Spleen (tissue), 11 donors: ENCODE data around the gene CNTNAP1. TPM values are rescaled to one million over a fixed set of nuclear protein-coding genes. Genes with fewer than 3 reads are reported as not detected.
A peak's percentile ranks its signal among the peaks of the same experiment; 100 is the strongest.
"Not testable (repeated sequence)": the region's sequence is repeated elsewhere in the genome, so short reads cannot be mapped to it uniquely, and the experiment has no call there.

Experiments
- DNase-seq: peaks from one replicate; pipeline ENCODE4 v3.0.0-alpha.2; 2020
- H3K27ac ChIP-seq, 8 donors: fragments of 200-600 bp; sonication (generic) in 7 of 8; 1 replicate in 4 of 8; 2 replicates in 4 of 8; pipeline versions ENCODE4 v1.5.0 to v1.8.0; 2016 to 2021; ENCODE audit warnings: inconsistent platforms in 4 of 8, mild to moderate bottlenecking in 4 of 8, moderate library complexity in 1 of 8
- H3K27me3 ChIP-seq, 7 donors: fragments of 200-600 bp; sonication (generic) in 6 of 7; replicated peaks in 1 of 7; 1 replicate in 4 of 7; 2 replicates in 3 of 7; pipeline versions ENCODE4 v1.5.0 to v1.8.0; 2016 to 2021; ENCODE audit warnings: inconsistent platforms in 3 of 7, mild to moderate bottlenecking in 1 of 7
- H3K36me3 ChIP-seq, 6 donors: fragments of 200-600 bp; sonication (generic) in 5 of 6; 1 replicate in 4 of 6; 2 replicates in 2 of 6; pipeline versions ENCODE4 v1.5.0 to v1.8.0; 2016 to 2021; ENCODE audit warnings: inconsistent platforms in 2 of 6
- H3K4me1 ChIP-seq, 6 donors: fragments of 200-600 bp; sonication (generic) in 5 of 6; 1 replicate in 3 of 6; 2 replicates in 3 of 6; pipeline versions ENCODE4 v1.5.0 to v1.8.0; 2016 to 2021; ENCODE audit warnings: inconsistent platforms in 3 of 6
- H3K4me3 ChIP-seq, 8 donors: fragments of 200-600 bp; sonication (generic) in 7 of 8; 1 replicate in 4 of 8; 2 replicates in 4 of 8; pipeline versions ENCODE4 v1.5.0 to v1.8.0; 2016 to 2021; ENCODE audit warnings: inconsistent platforms in 4 of 8, mild to moderate bottlenecking in 4 of 8, moderate library complexity in 2 of 8
- H3K9me3 ChIP-seq, 8 donors: fragments of 200-600 bp; sonication (generic) in 7 of 8; 1 replicate in 4 of 8; 2 replicates in 4 of 8; pipeline versions ENCODE4 v1.5.0 to v1.8.0; 2016 to 2021; ENCODE audit warnings: inconsistent platforms in 4 of 8
- CTCF ChIP-seq, 11 experiments: fragments of 200-600 bp in 7 of 11; fragments of 450-650 bp in 4 of 11; sonication (generic) in 4 of 11; IDR thresholded peaks in 8 of 11; conservative IDR thresholded peaks in 3 of 11; 1 replicate in 7 of 11; 2 replicates in 4 of 11; pipeline versions ENCODE4 v1.4.0 to v1.8.0; 2016 to 2021; ENCODE audit warnings: antibody characterized with exemption in 11 of 11, inconsistent platforms in 4 of 11, mild to moderate bottlenecking in 1 of 11
- POLR2A ChIP-seq, 3 donors: fragments of 450-650 bp; IDR thresholded peaks; one replicate each; pipeline ENCODE4 v1.5.1; 2017; ENCODE audit warnings: antibody characterized with exemption in 3 of 3, mild to moderate bottlenecking in 1 of 3
- POLR2AphosphoS5 ChIP-seq, 3 donors: sonication (generic); formaldehyde crosslinking; IDR thresholded peaks; one replicate each; pipeline ENCODE4 v1.5.1; 2017; ENCODE audit warnings: antibody characterized with exemption in 3 of 3
- WGBS, 5 donors: extraction: QIAGEN DNeasy Blood & Tissue Kit in 3 of 5; methylation state at CpG; one replicate each; pipeline versions ENCODE4 v1.1.5 to v1.1.7; 2013 to 2018; 5-methylcytosine and 5-hydroxymethylcytosine counted together
- intact Hi-C: fragments of 100-400 bp; cut with DNase I; formaldehyde crosslinking; loops from one replicate; pipeline ENCODE4 v1.15.0; 2023; ENCODE audit warnings: low total_unique reads
- polyA plus RNA-seq, 3 donors: library from polyadenylated mRNA; stranded (reverse); fragments of 200-250 nt; gene quantifications; one replicate each; pipeline ENCODE4 v1.2.1, GENCODE V29; 2013
- total RNA-seq, 7 donors: library from RNA; depleted of rRNA in 3 of 7; stranded (reverse); fragments of >200 nt in 3 of 7; fragmentation: NEBNext Ultra II Directional in 4 of 7; extraction: Animal tissue kit (Norgen Biotek cat#: 25700) in 4 of 7; gene quantifications; one replicate each; pipeline versions ENCODE4 v1.1.0 to v1.2.1, GENCODE V29; 2016 to 2021
- donor health status: healthy with polysubstance abuse.
- donor health status: DM: no; HTN: no; CAD: no; lungs with moderate emphysema.
- donor health status: DM: no; HTN: no; CAD: no.
- donor health status: Bipolar disorder and iron deficiency.
- donor health status: healthy.
- donor health status: DM: no; HTN: no; CAD: no.
- donor health status: DM: yes; HTN: yes; CAD: no.

The CNTNAP1 gene
- total and polyA plus RNA-seq, 10 donors: 1.1 to 11.2 (median 4.3) TPM

- TF ChIP-seq CTCF (IDR thresholded peaks at IDR 0.05 in 8 of 11, conservative IDR thresholded peaks at IDR 0.05 in 3 of 11) (no peak), POLR2AphosphoS5 (IDR thresholded peaks at IDR 0.05) (no peak), POLR2A (IDR thresholded peaks at IDR 0.05) (no peak)
- peak overlapping the region in 1 of 8 donors; percentile 92 for H3K4me3 ChIP-seq
- WGBS, 5 donors: 81 to 84% (median 83%) methylated on average over 9 of the region's 9 CpGs
- H3K4me1 ChIP-seq: peaks cover 0 to 49% (median 25%) of the 10 kb centered on the region in 6 donors
- no peaks in the 10 kb centered on the region for H3K9me3 ChIP-seq
- peaks cover 0 to 31% (median 11%) of the 10 kb centered on the region in 7 donors for H3K27me3 ChIP-seq
- no peak for DNase-seq
- intact Hi-C loops: no loop called here
- H3K36me3 ChIP-seq: peaks cover 0 to 14% (median 4%) of the 10 kb centered on the region in 6 donors
- H3K27ac ChIP-seq: no peak overlapping the region
These were observed 24.3 kb upstream of the CNTNAP1 start for GRCh38 chr17:42657824-42658588.

GRCh38 chr17:42659079-42659931, 23.0 kb upstream of the CNTNAP1 start, which contains the start of gene TUBG2:
Gene TUBG2, plus strand, starts transcription at chr17:42659284. Its CDS starts 220 bp downstream, at chr17:42659504.
- DNase-seq: peak; percentile 87
- Histone ChIP-seq H3K9me3 (no peaks in the 10 kb centered on the region), H3K36me3 (peaks cover 0 to 27% (median 6%) of the 10 kb centered on the region in 6 donors), H3K4me1 (peaks cover 0 to 38% (median 21%) of the 10 kb centered on the region in 6 donors), H3K4me3 (peak within 1 kb of the TSS; percentile 53 to 94 (median 66)), H3K27me3 (peaks cover 0 to 18% (median 0%) of the 10 kb centered on the region in 7 donors), H3K27ac (peak within 1 kb of the TSS; percentile 53 to 82 (median 73))
- WGBS, 5 donors: 3 to 11% (median 5%) methylated on average over 36 to 58 of the region's 59 CpGs
- TF ChIP-seq POLR2AphosphoS5 (IDR thresholded peaks at IDR 0.05) (peak; percentile 75 to 88 (median 85)), CTCF (IDR thresholded peaks at IDR 0.05 in 8 of 11, conservative IDR thresholded peaks at IDR 0.05 in 3 of 11) (peak in 1 of 11 experiments; percentile 18), POLR2A (IDR thresholded peaks at IDR 0.05) (peak in 2 of 3 donors; percentile 12 to 14)
- intact Hi-C loops: no loop called here

- intact Hi-C loops, DNase-seq, H3K9me3 ChIP-seq: not testable (repeated sequence)
- H3K4me1 ChIP-seq: peaks cover 0 to 35% (median 20%) of the 10 kb centered on the region in 6 donors
- H3K27me3 ChIP-seq: peaks cover 0 to 13% (median 0%) of the 10 kb centered on the region in 7 donors
- H3K36me3 ChIP-seq: peaks cover 0 to 32% (median 6%) of the 10 kb centered on the region in 6 donors
- peak overlapping the region in 4 of 8 donors; percentile 72 to 82 (median 78) for H3K27ac ChIP-seq
- WGBS, 5 donors: 74 to 100% (median 96%) methylated on average over 1 to 5 of the region's 14 CpGs
- peak overlapping the region in 5 of 8 donors; percentile 54 to 94 (median 72) for H3K4me3 ChIP-seq
These were observed 22.4 kb upstream of the CNTNAP1 start for GRCh38 chr17:42659932-42660274.

GRCh38 chr17:42660692-42661345, 21.5 kb upstream of the CNTNAP1 start:
- Histone ChIP-seq H3K4me1 (peaks cover 0 to 33% (median 20%) of the 10 kb centered on the region in 6 donors), H3K4me3 (no peak overlapping the region), H3K36me3 (peaks cover 0 to 41% (median 12%) of the 10 kb centered on the region in 6 donors), H3K27me3 (peaks cover 0 to 9% (median 0%) of the 10 kb centered on the region in 7 donors), H3K27ac (no peak overlapping the region), H3K9me3 (no peaks in the 10 kb centered on the region)
- TF ChIP-seq CTCF (IDR thresholded peaks at IDR 0.05 in 8 of 11, conservative IDR thresholded peaks at IDR 0.05 in 3 of 11): no peak
- TF ChIP-seq POLR2AphosphoS5 (IDR thresholded peaks at IDR 0.05): no peak
- no peak for TF ChIP-seq POLR2A (IDR thresholded peaks at IDR 0.05)
- DNase-seq: no peak
- 68 to 78% (median 69%) methylated on average over 7 of the region's 7 CpGs for WGBS, 5 donors
- intact Hi-C loops: no loop called here
